MCF 10A (cell line): Measurements from ENCODE around the gene RIN3. TPM values are rescaled to one million over a fixed set of nuclear protein-coding genes. Genes with fewer than 3 reads are reported as not detected.

Experiments
- BruUV-seq: library from RNA; stranded (reverse); fragments of 400-500 nt; replicated peaks from 2 replicates; lab custom pipeline; 2021; lab: Mats Ljungman, UMichigan
- CTCF ChIA-PET: fragments of 300-600 bp; sonication (Branson Sonifier 250); formaldehyde crosslinking; extraction: SDS; loops from one replicate; lab custom pipeline; 2021; ENCODE audit warnings: antibody characterized with exemption, inconsistent platforms; lab: Yijun Ruan, JAX
- POLR2A ChIA-PET: fragments of 300-600, 350-650 bp; sonication (Branson Sonifier 250); formaldehyde crosslinking; extraction: SDS; loops from one replicate; lab custom pipeline; 2020; ENCODE audit warnings: antibody characterized with exemption, inconsistent platforms; lab: Yijun Ruan, JAX
- DNase-seq: peaks from one replicate; pipeline ENCODE4 v3.0.0-alpha.2; 2018; ENCODE audit not compliant: unreplicated experiment
- H3K27ac Mint-ChIP-seq: one replicate; pipeline ENCODE4 v1.8.0; 2022; ENCODE audit warnings: mild to moderate bottlenecking, low read depth, mixed read lengths; ENCODE audit not compliant: unreplicated experiment
- H3K27me3 Mint-ChIP-seq: one replicate; pipeline ENCODE4 v1.8.0; 2022; ENCODE audit warnings: mixed read lengths; ENCODE audit not compliant: insufficient read depth, unreplicated experiment
- H3K36me3 Mint-ChIP-seq: one replicate; pipeline ENCODE4 v1.8.0; 2022; ENCODE audit warnings: mild to moderate bottlenecking, moderate library complexity, mixed read lengths; ENCODE audit not compliant: insufficient read depth, unreplicated experiment
- H3K4me1 Mint-ChIP-seq: one replicate; pipeline ENCODE4 v1.8.0; 2022; ENCODE audit warnings: mixed read lengths; ENCODE audit not compliant: insufficient read depth, unreplicated experiment
- H3K4me3 Mint-ChIP-seq: one replicate; pipeline ENCODE4 v1.8.0; 2022; ENCODE audit warnings: mild to moderate bottlenecking, moderate library complexity, mixed read lengths; ENCODE audit not compliant: unreplicated experiment
- H3K9me3 Mint-ChIP-seq: one replicate; pipeline ENCODE4 v1.8.0; 2022; ENCODE audit warnings: mixed read lengths; ENCODE audit not compliant: unreplicated experiment
- CTCF ChIP-seq: fragments of 200-600 bp; IDR thresholded peaks from one replicate; pipeline ENCODE4 v1.8.0; 2022; ENCODE audit warnings: antibody characterized with exemption, mild to moderate bottlenecking; ENCODE audit not compliant: unreplicated experiment
- intact Hi-C: fragments of 100-400 bp; cut with micrococcal nuclease; formaldehyde crosslinking; loops from 2 replicates; pipeline ENCODE4 v1.14.1; 2022
- total RNA-seq: library from RNA; stranded (reverse); gene quantifications from 2 replicates; pipeline ENCODE4 v1.2.3, GENCODE V29; 2022

Gene RIN3
- total RNA-seq, 1 experiment from 2014 or later = 14.2 TPM

- DNase-seq = no peak
- BruUV-seq = no TSS peak
- no peaks in the 10 kb centered on the region for H3K27me3 Mint-ChIP-seq
- intact Hi-C loops = no loop called here
- ChIA-PET CTCF (no interaction called here), POLR2A (no interaction called here)
- H3K4me3 Mint-ChIP-seq = no peak overlapping the region
- H3K4me1 Mint-ChIP-seq = no peaks in the 10 kb centered on the region
- H3K27ac Mint-ChIP-seq = no peak overlapping the region
- no peaks in the 10 kb centered on the region for H3K9me3 Mint-ChIP-seq
- peaks cover 16% of the 10 kb centered on the region for H3K36me3 Mint-ChIP-seq
- no peak for TF ChIP-seq CTCF
Observed at GRCh38 chr14:92581206-92581605, 67.6 kb downstream of the RIN3 start.

GRCh38 chr14:92581966-92582566 lies 68.5 kb downstream of the RIN3 start:
- Mint-ChIP-seq H3K9me3 (no peaks in the 10 kb centered on the region), H3K27me3 (no peaks in the 10 kb centered on the region), H3K27ac (no peak overlapping the region), H3K36me3 (peaks cover 16% of the 10 kb centered on the region), H3K4me1 (no peaks in the 10 kb centered on the region), H3K4me3 (no peak overlapping the region)
- no peak for DNase-seq
- BruUV-seq = no TSS peak
- ChIA-PET CTCF (interaction anchor here (0.7 kb wide), 1 partner anchor 81 kb away, joined by 5 read pairs; no protein-coding TSS in a partner anchor), POLR2A (interaction anchor here (1.6 kb wide), 1 partner anchor 9 kb away, joined by 3 read pairs; no protein-coding TSS in a partner anchor)
- intact Hi-C loops = no loop called here
- TF ChIP-seq CTCF = no peak

- H3K36me3 Mint-ChIP-seq = peaks cover 16% of the 10 kb centered on the region
- no peak overlapping the region for H3K27ac Mint-ChIP-seq
- no peak overlapping the region for H3K4me3 Mint-ChIP-seq
- BruUV-seq = no TSS peak
- H3K27me3 Mint-ChIP-seq = no peaks in the 10 kb centered on the region
- CTCF ChIA-PET = interaction anchor here (0.7 kb wide), 1 partner anchor 82 kb away, joined by 5 read pairs; no protein-coding TSS in a partner anchor
- H3K9me3 Mint-ChIP-seq = no peaks in the 10 kb centered on the region
- intact Hi-C loops = no loop called here
- DNase-seq = no peak
- POLR2A ChIA-PET = interaction anchor here (0.7 to 1.6 kb wide), 2 partner anchors 9 to 82 kb away, joined by 3 read pairs; no protein-coding TSS in a partner anchor
- no peaks in the 10 kb centered on the region for H3K4me1 Mint-ChIP-seq
- no peak for TF ChIP-seq CTCF
Observed at GRCh38 chr14:92582706-92583452, 69.3 kb downstream of the RIN3 start.

GRCh38 chr14:92584220-92584619 lies 70.6 kb downstream of the RIN3 start:
- Mint-ChIP-seq H3K27me3 (no peaks in the 10 kb centered on the region), H3K36me3 (peaks cover 11% of the 10 kb centered on the region), H3K9me3 (no peaks in the 10 kb centered on the region), H3K27ac (no peak overlapping the region), H3K4me1 (no peaks in the 10 kb centered on the region), H3K4me3 (no peak overlapping the region)
- intact Hi-C loops = no loop called here
- no peak for DNase-seq
- POLR2A ChIA-PET = no interaction called here
- TF ChIP-seq CTCF = no peak
- CTCF ChIA-PET = no interaction called here
- BruUV-seq = no TSS peak
